ENCODE data around the gene TBL2.
"Not testable (repeated sequence)": the region's sequence is repeated elsewhere in the genome, so short reads cannot be mapped to it uniquely, and the experiment has no call there.

Gene TBL2

GRCh38 chr7:73578342-73579128 is at the start of gene TBL2:
Gene TBL2 (minus strand): TSS chr7:73578579. CDS start chr7:73578549, 30 bp downstream.
- no peaks in the 10 kb centered on the region for H3K9me3 Mint-ChIP-seq
- DNase-seq, result peak; percentile 99
- H3K27ac Mint-ChIP-seq, result peak within 1 kb of the TSS; percentile 98
- peak within 1 kb of the TSS; percentile 87 for H3K4me3 Mint-ChIP-seq
- peaks cover 37% of the 10 kb centered on the region for H3K36me3 Mint-ChIP-seq (ENCODE audit: low read depth)
- no peaks in the 10 kb centered on the region for H3K27me3 Mint-ChIP-seq
- peaks cover 31% of the 10 kb centered on the region for H3K4me1 Mint-ChIP-seq (ENCODE audit: low read depth)

GRCh38 chr7:73626814-73627213 is 48.4 kb upstream of the TBL2 start:
- H3K27ac Mint-ChIP-seq, result no peak overlapping the region
- H3K27me3 Mint-ChIP-seq, result peaks cover 68% of the 10 kb centered on the region
- H3K9me3 Mint-ChIP-seq, result no peaks in the 10 kb centered on the region
- no peak overlapping the region for H3K4me3 Mint-ChIP-seq
- no peaks in the 10 kb centered on the region for H3K36me3 Mint-ChIP-seq (ENCODE audit: low read depth)
- H3K4me1 Mint-ChIP-seq (ENCODE audit: low read depth), result peaks cover 9% of the 10 kb centered on the region
- DNase-seq, result no peak

- no peak overlapping the region for H3K27ac Mint-ChIP-seq
- peaks cover 68% of the 10 kb centered on the region for H3K27me3 Mint-ChIP-seq
- peaks cover 9% of the 10 kb centered on the region for H3K4me1 Mint-ChIP-seq (ENCODE audit: low read depth)
- no peaks in the 10 kb centered on the region for H3K36me3 Mint-ChIP-seq (ENCODE audit: low read depth)
- H3K9me3 Mint-ChIP-seq, result no peaks in the 10 kb centered on the region
- no peak for DNase-seq
- H3K4me3 Mint-ChIP-seq, result no peak overlapping the region
Observed at GRCh38 chr7:73625276-73625675, 46.9 kb upstream of the TBL2 start.

- Mint-ChIP-seq H3K4me1 (ENCODE audit: low read depth) (peaks cover 9% of the 10 kb centered on the region), H3K27ac (no peak overlapping the region), H3K36me3 (ENCODE audit: low read depth) (no peaks in the 10 kb centered on the region), H3K27me3 (peaks cover 71% of the 10 kb centered on the region), H3K9me3 (no peaks in the 10 kb centered on the region), H3K4me3 (no peak overlapping the region)
- no peak for DNase-seq
Observed at GRCh38 chr7:73624669-73625001, 46.3 kb upstream of the TBL2 start.

- DNase-seq, result peak; percentile 69
- Mint-ChIP-seq H3K27me3 (peaks cover 69% of the 10 kb centered on the region), H3K4me3 (peak within 1 kb of the TSS; percentile 31), H3K27ac (no peak within 1 kb of the TSS), H3K36me3 (ENCODE audit: low read depth) (no peaks in the 10 kb centered on the region), H3K4me1 (ENCODE audit: low read depth) (peaks cover 9% of the 10 kb centered on the region), H3K9me3 (no peaks in the 10 kb centered on the region)
Observed at GRCh38 chr7:73623798-73624668, 45.7 kb upstream of the TBL2 start, which contains the start of gene MLXIPL. Gene MLXIPL (minus strand): TSS chr7:73624522. CDS start chr7:73624492, 30 bp downstream.

GRCh38 chr7:73622909-73623797 is 44.8 kb upstream of the TBL2 start:
- no peaks in the 10 kb centered on the region for H3K9me3 Mint-ChIP-seq
- H3K27ac Mint-ChIP-seq, result no peak overlapping the region
- no peak for DNase-seq
- peaks cover 64% of the 10 kb centered on the region for H3K27me3 Mint-ChIP-seq
- H3K4me3 Mint-ChIP-seq, result peak overlapping the region; percentile 31
- H3K4me1 Mint-ChIP-seq (ENCODE audit: low read depth), result peaks cover 9% of the 10 kb centered on the region
- H3K36me3 Mint-ChIP-seq (ENCODE audit: low read depth), result no peaks in the 10 kb centered on the region

- peaks cover 9% of the 10 kb centered on the region for H3K4me1 Mint-ChIP-seq (ENCODE audit: low read depth)
- no peaks in the 10 kb centered on the region for H3K36me3 Mint-ChIP-seq (ENCODE audit: low read depth)
- H3K9me3 Mint-ChIP-seq, result no peaks in the 10 kb centered on the region
- no peak for DNase-seq
- no peak overlapping the region for H3K4me3 Mint-ChIP-seq
- H3K27ac Mint-ChIP-seq, result no peak overlapping the region
- H3K27me3 Mint-ChIP-seq, result peaks cover 57% of the 10 kb centered on the region
Observed at GRCh38 chr7:73622527-73622908, 44.1 kb upstream of the TBL2 start.

- peaks cover 9% of the 10 kb centered on the region for H3K4me1 Mint-ChIP-seq (ENCODE audit: low read depth)
- H3K27me3 Mint-ChIP-seq, result peaks cover 49% of the 10 kb centered on the region
- no peaks in the 10 kb centered on the region for H3K9me3 Mint-ChIP-seq
- H3K27ac Mint-ChIP-seq, result no peak overlapping the region
- no peaks in the 10 kb centered on the region for H3K36me3 Mint-ChIP-seq (ENCODE audit: low read depth)
- no peak for DNase-seq
- no peak overlapping the region for H3K4me3 Mint-ChIP-seq
Observed at GRCh38 chr7:73621168-73622063, 43.0 kb upstream of the TBL2 start.

- H3K4me1 Mint-ChIP-seq (ENCODE audit: low read depth); H3K9me3 Mint-ChIP-seq; DNase-seq; H3K4me3 Mint-ChIP-seq; H3K27ac Mint-ChIP-seq; H3K36me3 Mint-ChIP-seq (ENCODE audit: low read depth): not testable (repeated sequence)
- peaks cover 38% of the 10 kb centered on the region for H3K27me3 Mint-ChIP-seq
Observed at GRCh38 chr7:73619394-73619793, 41.0 kb upstream of the TBL2 start.

GRCh38 chr7:73618538-73618937 is 40.2 kb upstream of the TBL2 start:
- no peak for DNase-seq
- peaks cover 42% of the 10 kb centered on the region for H3K27me3 Mint-ChIP-seq

GRCh38 chr7:73617520-73617919 is 39.1 kb upstream of the TBL2 start:
- H3K4me1 Mint-ChIP-seq (ENCODE audit: low read depth); H3K9me3 Mint-ChIP-seq; H3K4me3 Mint-ChIP-seq; DNase-seq; H3K27ac Mint-ChIP-seq; H3K36me3 Mint-ChIP-seq (ENCODE audit: low read depth): not testable (repeated sequence)
- peaks cover 42% of the 10 kb centered on the region for H3K27me3 Mint-ChIP-seq

More at GRCh38 chr7:73618538-73618937, 40.2 kb upstream of the TBL2 start:
- peaks cover 6% of the 10 kb centered on the region for H3K4me1 Mint-ChIP-seq (ENCODE audit: low read depth)
- no peak overlapping the region for H3K27ac Mint-ChIP-seq
- no peak overlapping the region for H3K4me3 Mint-ChIP-seq
- no peaks in the 10 kb centered on the region for H3K9me3 Mint-ChIP-seq
- no peaks in the 10 kb centered on the region for H3K36me3 Mint-ChIP-seq (ENCODE audit: low read depth)

- Mint-ChIP-seq H3K9me3 (no peaks in the 10 kb centered on the region), H3K27me3 (peaks cover 35% of the 10 kb centered on the region), H3K4me1 (ENCODE audit: low read depth) (no peaks in the 10 kb centered on the region), H3K4me3 (no peak overlapping the region), H3K36me3 (ENCODE audit: low read depth) (no peaks in the 10 kb centered on the region), H3K27ac (no peak overlapping the region)
- DNase-seq, result no peak
Observed at GRCh38 chr7:73615886-73616285, 37.5 kb upstream of the TBL2 start.

- not testable (repeated sequence) for H3K9me3 Mint-ChIP-seq
- H3K27me3 Mint-ChIP-seq, result peaks cover 44% of the 10 kb centered on the region
Observed at GRCh38 chr7:73614937-73615336, 36.6 kb upstream of the TBL2 start.

More at GRCh38 chr7:73614937-73615336, 36.6 kb upstream of the TBL2 start:
- H3K4me1 Mint-ChIP-seq (ENCODE audit: low read depth); H3K36me3 Mint-ChIP-seq (ENCODE audit: low read depth); H3K4me3 Mint-ChIP-seq; H3K27ac Mint-ChIP-seq; DNase-seq: not testable (repeated sequence)

All from activated T-cell treated with anti-CD3 and anti-CD28 coated beads, Interleukin-2, amount 50 U/mL, for 24 hours (primary cell).